B cell (primary cell): ENCODE results near the gene SHBG. TPM values are rescaled to one million over a fixed set of nuclear protein-coding genes. Genes with fewer than 3 reads are reported as not detected.

Experiments
- ATAC-seq: fragments of 200-7000 bp; cut with Tn5 transposase; one replicate; pipeline ENCODE4 v1.10.0; 2021; ENCODE audit warnings: low read depth, mild to moderate bottlenecking, moderate number of reproducible peaks, moderate library complexity
- CTCF ChIA-PET: fragments of 350-600 bp; sonication (Branson Sonifier 250); formaldehyde crosslinking; loops from one replicate; lab custom pipeline; 2021; ENCODE audit warnings: antibody characterized with exemption, inconsistent platforms; lab: Charles Lee
- POLR2A ChIA-PET: fragments of 350-600 bp; sonication (Branson Sonifier 250); formaldehyde crosslinking; loops from one replicate; lab custom pipeline; 2021; ENCODE audit warnings: antibody characterized with exemption; lab: Charles Lee
- DNase-seq: peaks from one replicate; pipeline ENCODE4 v3.0.0; 2013
- H2AFZ ChIP-seq: 2 replicates; pipeline ENCODE4 v1.6.1; 2012; ENCODE audit warnings: mild to moderate bottlenecking, low read depth, low read length; ENCODE audit not compliant: insufficient read depth, poor library complexity, severe bottlenecking
- H3K27ac ChIP-seq, 2 donors: 1 replicate in 1 of 2; 2 replicates in 1 of 2; pipeline ENCODE4 v1.5.1; 2012 to 2013; ENCODE audit warnings: low read length in 2 of 2, mild to moderate bottlenecking in 2 of 2, moderate library complexity in 1 of 2
- H3K27me3 ChIP-seq, 4 experiments: fragments of 200-600 bp in 1 of 4; sonication (generic) in 1 of 4; replicated peaks in 1 of 4; 1 replicate in 2 of 4; 2 replicates in 2 of 4; pipeline versions ENCODE4 v1.6.1 to v1.7.0; 2013 to 2016; ENCODE audit warnings: low read length in 3 of 4, mild to moderate bottlenecking in 2 of 4, mixed read lengths in 1 of 4, moderate library complexity in 1 of 4; ENCODE audit not compliant: insufficient read depth in 4 of 4, control insufficient read depth in 3 of 4; ENCODE audit errors: control extremely low read depth in 1 of 4
- H3K36me3 ChIP-seq, 2 experiments: replicated peaks in 1 of 2; 1 replicate in 1 of 2; 2 replicates in 1 of 2; pipeline versions ENCODE4 v1.6.1 to v1.7.1; 2013; ENCODE audit warnings: low read length in 1 of 2; ENCODE audit not compliant: insufficient read depth in 2 of 2, control insufficient read depth in 1 of 2; ENCODE audit errors: control extremely low read depth in 1 of 2, extremely low read depth in 1 of 2
- H3K4me1 ChIP-seq, 2 donors: fragments of 200-600 bp in 1 of 2; sonication (generic) in 1 of 2; 1 replicate in 1 of 2; 2 replicates in 1 of 2; pipeline versions ENCODE4 v1.5.1 to v1.6.1; 2013 to 2017; ENCODE audit warnings: low read length in 2 of 2; ENCODE audit not compliant: control insufficient read depth in 2 of 2, insufficient read depth in 2 of 2
- H3K4me2 ChIP-seq: replicated peaks from 2 replicates; pipeline ENCODE3; 2012; ENCODE audit warnings: mild to moderate bottlenecking, low read depth, low read length; ENCODE audit not compliant: poor library complexity, severe bottlenecking
- H3K4me3 ChIP-seq, 5 experiments: fragments of 200-600 bp in 1 of 5; sonication (generic) in 1 of 5; 1 replicate in 3 of 5; 2 replicates in 2 of 5; pipeline versions ENCODE4 v1.5.1 to v1.7.0; 2011 to 2016; ENCODE audit warnings: low read length in 4 of 5, mild to moderate bottlenecking in 4 of 5, low read depth in 2 of 5, control low read depth in 1 of 5, moderate library complexity in 1 of 5; ENCODE audit not compliant: insufficient read depth in 1 of 5; ENCODE audit errors: control extremely low read depth in 1 of 5, extremely low read depth in 1 of 5
- H3K79me2 ChIP-seq: fragments of 200-600 bp; sonication (generic); one replicate; pipeline ENCODE4 v1.6.0; 2016; ENCODE audit warnings: low read length; ENCODE audit not compliant: control insufficient read depth, insufficient read depth
- H3K9ac ChIP-seq: fragments of 200-600 bp; sonication (generic); 2 replicates; pipeline ENCODE4 v1.6.1; 2017; ENCODE audit warnings: mild to moderate bottlenecking, low read length, moderate library complexity
- H3K9me3 ChIP-seq, 3 donors: one replicate each; pipeline versions ENCODE4 v1.6.1 to v1.7.1; 2013; ENCODE audit warnings: low read length in 2 of 3; ENCODE audit not compliant: control insufficient read depth in 2 of 3, insufficient read depth in 1 of 3; ENCODE audit errors: control extremely low read depth in 1 of 3
- H4K20me1 ChIP-seq: 2 replicates; pipeline ENCODE4 v1.6.0; 2012; ENCODE audit warnings: mild to moderate bottlenecking, low read length; ENCODE audit not compliant: insufficient read depth, control insufficient read depth, poor library complexity, severe bottlenecking
- H3K27ac Mint-ChIP-seq: one replicate; pipeline ENCODE4 v1.8.0; 2021; ENCODE audit warnings: mixed read lengths
- H3K27me3 Mint-ChIP-seq: one replicate; pipeline ENCODE4 v1.8.0; 2021; ENCODE audit warnings: mixed read lengths
- H3K4me1 Mint-ChIP-seq: one replicate; pipeline ENCODE4 v1.8.0; 2021; ENCODE audit warnings: mixed read lengths
- H3K4me3 Mint-ChIP-seq: one replicate; pipeline ENCODE4 v1.8.0; 2021; ENCODE audit warnings: mixed read lengths
- H3K9me3 Mint-ChIP-seq: one replicate; pipeline ENCODE4 v1.8.0; 2022; ENCODE audit warnings: mixed read lengths; ENCODE audit not compliant: insufficient read depth
- EZH2 ChIP-seq: IDR thresholded peaks from 2 replicates; pipeline ENCODE4 v1.6.1; 2012; ENCODE audit warnings: borderline replicate concordance, low read depth, mild to moderate bottlenecking, moderate library complexity, low read length; ENCODE audit not compliant: insufficient read depth, poor library complexity, severe bottlenecking
- WGBS: methylation state at CpG from one replicate; pipeline ENCODE4 v1.1.5; 2013; ENCODE audit warnings: missing lambda C conversion rate; ENCODE audit not compliant: insufficient coverage; 5-methylcytosine and 5-hydroxymethylcytosine counted together
- intact Hi-C: fragments of 100-400 bp; cut with micrococcal nuclease; formaldehyde crosslinking; loops from one replicate; pipeline ENCODE4 v1.10.0; 2022
- polyA plus RNA-seq: library from polyadenylated mRNA; depleted of rRNA; stranded (reverse); fragments of >200 nt; gene quantifications from 2 replicates; pipeline ENCODE4 v1.2.3, GENCODE V29; 2012
- small RNA-seq: library from RNA; depleted of rRNA; stranded (forward); fragments of <200 nt; gene quantifications from one replicate; pipeline ENCODE3, GENCODE V24; 2012; ENCODE audit warnings: low replicate concordance, low read depth; ENCODE audit not compliant: insufficient read length
- total RNA-seq, 2 donors: library from RNA; stranded (reverse); fragments of 120-200 nt in 1 of 2; gene quantifications; 1 replicate in 1 of 2; 2 replicates in 1 of 2; pipeline versions ENCODE4 v1.2.3 to v1.2.4, GENCODE V29; 2013 to 2022
- TF ChIP-seq, protein P1 (sequence below): fragments of 200-600 bp; IDR thresholded peaks from one replicate; pipeline ENCODE4 v1.8.0; 2022; ENCODE audit warnings: antibody characterized with exemption, mild to moderate bottlenecking

The SHBG gene
- total and polyA plus RNA-seq, 2 donors (not counting 1 experiment from before 2014, with no cell fraction given): 0.10 TPM; not detected in 1

GRCh38 chr17:7677388-7678067, 47.6 kb downstream of the SHBG start:
- Histone ChIP-seq H3K4me2 (no peak overlapping the region), H3K4me1 (no peaks in the 10 kb centered on the region), H3K27me3 (no peaks in the 10 kb centered on the region), H4K20me1 (peaks cover 54% of the 10 kb centered on the region), H3K36me3 (peaks cover 15 to 35% of the 10 kb centered on the region in 2 experiments), H3K9me3 (peaks cover 3 to 9% (median 8%) of the 10 kb centered on the region in 3 donors), H3K27ac (no peak overlapping the region), H2AFZ (no peak overlapping the region), H3K9ac (no peak overlapping the region), H3K79me2 (peaks cover 63% of the 10 kb centered on the region), H3K4me3 (no peak overlapping the region)
- DNase-seq (no peak), ATAC-seq (no peak)
- Mint-ChIP-seq H3K4me1 (peaks cover 9% of the 10 kb centered on the region), H3K27me3 (no peaks in the 10 kb centered on the region), H3K4me3 (no peak overlapping the region), H3K27ac (no peak overlapping the region), H3K9me3 (no peaks in the 10 kb centered on the region)
- TF ChIP-seq EZH2: no peak
- TF ChIP-seq, protein P1, sequence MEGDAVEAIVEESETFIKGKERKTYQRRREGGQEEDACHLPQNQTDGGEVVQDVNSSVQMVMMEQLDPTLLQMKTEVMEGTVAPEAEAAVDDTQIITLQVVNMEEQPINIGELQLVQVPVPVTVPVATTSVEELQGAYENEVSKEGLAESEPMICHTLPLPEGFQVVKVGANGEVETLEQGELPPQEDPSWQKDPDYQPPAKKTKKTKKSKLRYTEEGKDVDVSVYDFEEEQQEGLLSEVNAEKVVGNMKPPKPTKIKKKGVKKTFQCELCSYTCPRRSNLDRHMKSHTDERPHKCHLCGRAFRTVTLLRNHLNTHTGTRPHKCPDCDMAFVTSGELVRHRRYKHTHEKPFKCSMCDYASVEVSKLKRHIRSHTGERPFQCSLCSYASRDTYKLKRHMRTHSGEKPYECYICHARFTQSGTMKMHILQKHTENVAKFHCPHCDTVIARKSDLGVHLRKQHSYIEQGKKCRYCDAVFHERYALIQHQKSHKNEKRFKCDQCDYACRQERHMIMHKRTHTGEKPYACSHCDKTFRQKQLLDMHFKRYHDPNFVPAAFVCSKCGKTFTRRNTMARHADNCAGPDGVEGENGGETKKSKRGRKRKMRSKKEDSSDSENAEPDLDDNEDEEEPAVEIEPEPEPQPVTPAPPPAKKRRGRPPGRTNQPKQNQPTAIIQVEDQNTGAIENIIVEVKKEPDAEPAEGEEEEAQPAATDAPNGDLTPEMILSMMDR: no peak
- ChIA-PET POLR2A (interaction anchor here (0.7 to 1.2 kb wide), 2 partner anchors 10 to 471 kb away, joined by 3 to 4 read pairs; partner anchors contain the start of gene TP53), CTCF (interaction anchor here (2.3 kb wide), 1 partner anchor 10 kb away, joined by 6 read pairs; the partner anchor contains the start of genes TP53 and WRAP53)
- WGBS: 93% methylated on average over 7 of the region's 10 CpGs
- intact Hi-C loops: no loop called here

Small RNA genes lying within 50 kb of the gene (small RNA-seq; reads per million reads assigned to genes)
- gene CD68: not detected

Other genes starting within 250 kb of the SHBG start
- 10.0 and 11.7 TPM in 2 replicates for gene TNK1, start 249.0 kb upstream of the SHBG start, total RNA-seq
- 22.5 and 23.7 TPM in 2 replicates for gene TNK1, start 249.0 kb upstream of the SHBG start, polyA plus RNA-seq
- gene PLSCR3, start 235.6 kb upstream of the SHBG start, total RNA-seq: 31.1 and 31.6 TPM in 2 replicates
- gene PLSCR3, start 235.6 kb upstream of the SHBG start, polyA plus RNA-seq: 82.3 and 122 TPM in 2 replicates
- gene TMEM256, start 226.0 kb upstream of the SHBG start, total RNA-seq: 64.5 and 67.8 TPM in 2 replicates
- gene TMEM256, start 226.0 kb upstream of the SHBG start, polyA plus RNA-seq: 29.2 and 65.4 TPM in 2 replicates
- 1.7 and 3.4 TPM in 2 replicates for gene NLGN2, start 222.3 kb upstream of the SHBG start, total RNA-seq
- gene NLGN2, start 222.3 kb upstream of the SHBG start, polyA plus RNA-seq: 0.52 and 0.68 TPM in 2 replicates
- not detected in 2 replicates for gene SPEM1, start 209.8 kb upstream of the SHBG start, total RNA-seq
- gene SPEM1, start 209.8 kb upstream of the SHBG start, polyA plus RNA-seq: not detected in 2 replicates
- not detected in 2 replicates for gene SPEM2, start 204.5 kb upstream of the SHBG start, total RNA-seq
- not detected in 2 replicates for gene SPEM2, start 204.5 kb upstream of the SHBG start, polyA plus RNA-seq
- not detected in 2 replicates for gene SPEM3, start 201.3 kb upstream of the SHBG start, total RNA-seq
- not detected in 2 replicates for gene SPEM3, start 201.3 kb upstream of the SHBG start, polyA plus RNA-seq
- 17.7 and 19.1 TPM in 2 replicates for gene TMEM102, start 194.7 kb upstream of the SHBG start, total RNA-seq
- 5.9 and 10.8 TPM in 2 replicates for gene TMEM102, start 194.7 kb upstream of the SHBG start, polyA plus RNA-seq
- gene FGF11, start 190.6 kb upstream of the SHBG start, total RNA-seq: 2.8 and 4.6 TPM in 2 replicates
- gene FGF11, start 190.6 kb upstream of the SHBG start, polyA plus RNA-seq: 2.7 and 3.3 TPM in 2 replicates
- 6.2 and 6.6 TPM in 2 replicates for gene CHRNB1, start 185.1 kb upstream of the SHBG start, total RNA-seq
- gene CHRNB1, start 185.1 kb upstream of the SHBG start, polyA plus RNA-seq: 5.8 and 7.2 TPM in 2 replicates
- 59.4 and 62.4 TPM in 2 replicates for gene ZBTB4, start 150.5 kb upstream of the SHBG start, total RNA-seq
- 16.0 and 19.2 TPM in 2 replicates for gene ZBTB4, start 150.5 kb upstream of the SHBG start, polyA plus RNA-seq
- gene SLC35G6, start 148.7 kb upstream of the SHBG start, total RNA-seq: 0.30 TPM in 1 of 2 replicates, not detected in the other
- 0.04 TPM in 1 of 2 replicates, not detected in the other for gene SLC35G6, start 148.7 kb upstream of the SHBG start, polyA plus RNA-seq
- gene POLR2A, start 145.8 kb upstream of the SHBG start, total RNA-seq: 225 and 240 TPM in 2 replicates
- 56.5 and 77.6 TPM in 2 replicates for gene POLR2A, start 145.8 kb upstream of the SHBG start, polyA plus RNA-seq
- 40.6 and 44.5 TPM in 2 replicates for gene TNFSF12, start 81.1 kb upstream of the SHBG start, total RNA-seq
- 31.7 and 53.4 TPM in 2 replicates for gene TNFSF12, start 81.1 kb upstream of the SHBG start, polyA plus RNA-seq
- gene TNFSF13, start 71.4 kb upstream of the SHBG start, total RNA-seq: 14.7 and 16.0 TPM in 2 replicates
- 18.1 and 20.2 TPM in 2 replicates for gene TNFSF13, start 71.4 kb upstream of the SHBG start, polyA plus RNA-seq
- 44.4 and 45.1 TPM in 2 replicates for gene SENP3, start 68.2 kb upstream of the SHBG start, total RNA-seq
- gene SENP3, start 68.2 kb upstream of the SHBG start, polyA plus RNA-seq: 54.1 and 57.1 TPM in 2 replicates
- gene CD68, start 50.5 kb upstream of the SHBG start, total RNA-seq: 10.8 and 12.9 TPM in 2 replicates
- 0.66 and 3.9 TPM in 2 replicates for gene CD68, start 50.5 kb upstream of the SHBG start, polyA plus RNA-seq
- 29.7 and 31.7 TPM in 2 replicates for gene MPDU1, start 46.3 kb upstream of the SHBG start, total RNA-seq
- 47.8 and 51.5 TPM in 2 replicates for gene MPDU1, start 46.3 kb upstream of the SHBG start, polyA plus RNA-seq
- gene SOX15, start 40.0 kb upstream of the SHBG start, total RNA-seq: 0.51 and 0.96 TPM in 2 replicates
- 0.18 and 0.49 TPM in 2 replicates for gene SOX15, start 40.0 kb upstream of the SHBG start, polyA plus RNA-seq
- 44.7 and 45.8 TPM in 2 replicates for gene FXR2, start 15.2 kb upstream of the SHBG start, total RNA-seq
- 37.2 and 40.1 TPM in 2 replicates for gene FXR2, start 15.2 kb upstream of the SHBG start, polyA plus RNA-seq
- gene SAT2, start 2.3 kb upstream of the SHBG start, total RNA-seq: 68.8 and 83.6 TPM in 2 replicates
- gene SAT2, start 2.3 kb upstream of the SHBG start, polyA plus RNA-seq: 33.8 and 46.2 TPM in 2 replicates
- gene ATP1B2, start 20.8 kb downstream of the SHBG start, total RNA-seq: 0.27 and 0.39 TPM in 2 replicates
- gene ATP1B2, start 20.8 kb downstream of the SHBG start, polyA plus RNA-seq: 0.12 TPM in 1 of 2 replicates, not detected in the other
- gene TP53, start 57.4 kb downstream of the SHBG start, total RNA-seq: 89.9 and 101 TPM in 2 replicates
- 59.4 and 76.1 TPM in 2 replicates for gene TP53, start 57.4 kb downstream of the SHBG start, polyA plus RNA-seq
- 17.2 and 18.2 TPM in 2 replicates for gene WRAP53, start 58.3 kb downstream of the SHBG start, total RNA-seq
- 12.0 and 13.1 TPM in 2 replicates for gene WRAP53, start 58.3 kb downstream of the SHBG start, polyA plus RNA-seq
- gene EFNB3, start 75.1 kb downstream of the SHBG start, total RNA-seq: not detected in 2 replicates
- gene EFNB3, start 75.1 kb downstream of the SHBG start, polyA plus RNA-seq: not detected in 2 replicates
- gene DNAH2, start 87.6 kb downstream of the SHBG start, total RNA-seq: not detected in 2 replicates
- gene DNAH2, start 87.6 kb downstream of the SHBG start, polyA plus RNA-seq: 0.03 TPM in 1 of 2 replicates, not detected in the other
- gene KDM6B, start 204.1 kb downstream of the SHBG start, total RNA-seq: 106 and 110 TPM in 2 replicates
- gene KDM6B, start 204.1 kb downstream of the SHBG start, polyA plus RNA-seq: 18.6 and 49.2 TPM in 2 replicates
- 5.1 and 6.0 TPM in 2 replicates for gene TMEM88, start 224.9 kb downstream of the SHBG start, total RNA-seq
- 9.5 and 15.9 TPM in 2 replicates for gene TMEM88, start 224.9 kb downstream of the SHBG start, polyA plus RNA-seq
- 20.0 and 22.0 TPM in 2 replicates for gene NAA38, start 227.4 kb downstream of the SHBG start, total RNA-seq
- gene NAA38, start 227.4 kb downstream of the SHBG start, polyA plus RNA-seq: 37.6 and 80.5 TPM in 2 replicates
- gene CYB5D1, start 227.9 kb downstream of the SHBG start, total RNA-seq: 8.5 and 10.2 TPM in 2 replicates
- gene CYB5D1, start 227.9 kb downstream of the SHBG start, polyA plus RNA-seq: 6.1 and 6.3 TPM in 2 replicates